H9 (cell line): ENCODE measurements around the gene LRMDA. TPM values are rescaled to one million over a fixed set of nuclear protein-coding genes. Genes with fewer than 3 reads are reported as not detected.

ENCODE experiments used
- DNase-seq: peaks from one replicate; pipeline ENCODE4 v3.0.0-alpha.2; 2017
- H2AFZ ChIP-seq: one replicate; pipeline ENCODE4 v1.6.1; 2013; ENCODE audit warnings: mild to moderate bottlenecking, low read length, control low read depth, moderate library complexity
- H2AK5ac ChIP-seq: 2 replicates; pipeline ENCODE4 v1.6.1; 2013; ENCODE audit warnings: low read length, control low read depth, mixed read lengths; ENCODE audit not compliant: insufficient read length
- H2BK120ac ChIP-seq: one replicate; pipeline ENCODE4 v1.6.1; 2013; ENCODE audit warnings: low read depth, mild to moderate bottlenecking, low read length, control low read depth, inconsistent platforms; ENCODE audit not compliant: poor library complexity, severe bottlenecking
- H2BK12ac ChIP-seq: 2 replicates; pipeline ENCODE4 v1.6.1; 2013; ENCODE audit warnings: low read length, control low read depth, mixed read lengths, low read depth; ENCODE audit not compliant: insufficient read length
- H2BK15ac ChIP-seq: 2 replicates; pipeline ENCODE4 v1.6.1; 2013; ENCODE audit warnings: low read depth, low read length, control low read depth
- H2BK20ac ChIP-seq: one replicate; pipeline ENCODE4 v1.6.1; 2013; ENCODE audit warnings: low read depth, mild to moderate bottlenecking, low read length, control low read depth, inconsistent platforms; ENCODE audit not compliant: poor library complexity, severe bottlenecking
- H2BK5ac ChIP-seq: 2 replicates; pipeline ENCODE4 v1.6.1; 2013; ENCODE audit warnings: low read length, control low read depth, mixed read lengths; ENCODE audit not compliant: insufficient read length
- H3K14ac ChIP-seq: 2 replicates; pipeline ENCODE4 v1.6.1; 2013; ENCODE audit warnings: low read length, control low read depth; ENCODE audit not compliant: insufficient read depth
- H3K18ac ChIP-seq: 2 replicates; pipeline ENCODE4 v1.6.1; 2013; ENCODE audit warnings: low read depth, mild to moderate bottlenecking, mixed read lengths, low read length, control low read depth; ENCODE audit not compliant: insufficient read length
- H3K23ac ChIP-seq: 2 replicates; pipeline ENCODE4 v1.6.1; 2013; ENCODE audit warnings: low read length, control low read depth, mixed read lengths, low read depth; ENCODE audit not compliant: insufficient read length
- H3K23me2 ChIP-seq: 2 replicates; pipeline ENCODE4 v1.6.1; 2013; ENCODE audit warnings: low read depth, mild to moderate bottlenecking, mixed read lengths, low read length, control low read depth; ENCODE audit not compliant: insufficient read length, poor library complexity, severe bottlenecking
- H3K27ac ChIP-seq: 2 replicates; pipeline ENCODE4 v1.5.1; 2013; ENCODE audit warnings: low read length, control low read depth, mixed read lengths, low read depth; ENCODE audit not compliant: insufficient read length
- H3K27me3 ChIP-seq: 2 replicates; pipeline ENCODE4 v1.6.1; 2013; ENCODE audit warnings: low read length, control low read depth, inconsistent platforms; ENCODE audit not compliant: insufficient read depth
- H3K4ac ChIP-seq: 2 replicates; pipeline ENCODE4 v1.6.1; 2013; ENCODE audit warnings: low read depth, mild to moderate bottlenecking, control low read depth, inconsistent platforms, low read length, moderate library complexity
- H3K4me1 ChIP-seq: 2 replicates; pipeline ENCODE4 v1.6.1; 2013; ENCODE audit warnings: low read length, control low read depth, inconsistent platforms; ENCODE audit not compliant: insufficient read depth
- H3K4me2 ChIP-seq: 2 replicates; pipeline ENCODE4 v1.6.1; 2013; ENCODE audit warnings: low read length, control low read depth, mixed read lengths; ENCODE audit not compliant: insufficient read length, insufficient read depth
- H3K56ac ChIP-seq: 2 replicates; pipeline ENCODE4 v1.6.1; 2013; ENCODE audit warnings: low read depth, mild to moderate bottlenecking, mixed read lengths, low read length, control low read depth; ENCODE audit not compliant: insufficient read length
- H3K79me1 ChIP-seq: 2 replicates; pipeline ENCODE4 v1.6.1; 2013; ENCODE audit warnings: low read depth, mild to moderate bottlenecking, moderate library complexity, low read length, control low read depth, inconsistent platforms; ENCODE audit not compliant: insufficient read depth, poor library complexity, severe bottlenecking
- H3K79me2 ChIP-seq: 2 replicates; pipeline ENCODE4 v1.6.1; 2013; ENCODE audit warnings: low read length, control low read depth, inconsistent platforms; ENCODE audit not compliant: insufficient read depth
- H3K9ac ChIP-seq: 2 replicates; pipeline ENCODE4 v1.6.1; 2013; ENCODE audit warnings: low read length, control low read depth, mixed read lengths; ENCODE audit not compliant: insufficient read length; ENCODE audit errors: extremely low read depth
- H3K9me3 ChIP-seq: one replicate; pipeline ENCODE4 v1.6.1; 2013; ENCODE audit warnings: low read depth, low read length, inconsistent platforms; ENCODE audit not compliant: control insufficient read depth
- H3T11ph ChIP-seq: one replicate; pipeline ENCODE4 v1.6.1; 2013; ENCODE audit warnings: mild to moderate bottlenecking, low read length, control low read depth, inconsistent platforms
- H4K20me1 ChIP-seq: one replicate; pipeline ENCODE4 v1.6.1; 2013; ENCODE audit not compliant: control insufficient read depth, insufficient read length, insufficient read depth
- H4K5ac ChIP-seq: 2 replicates; pipeline ENCODE4 v1.6.1; 2013; ENCODE audit warnings: low read depth, mild to moderate bottlenecking, mixed read lengths, low read length, control low read depth; ENCODE audit not compliant: insufficient read length
- H4K8ac ChIP-seq: replicated peaks from 2 replicates; pipeline ENCODE4 v1.6.1; 2013; ENCODE audit warnings: low read length, control low read depth, mixed read lengths, low read depth; ENCODE audit not compliant: insufficient read length
- H4K91ac ChIP-seq: 2 replicates; pipeline ENCODE4 v1.6.1; 2013; ENCODE audit warnings: low read depth, mild to moderate bottlenecking, moderate library complexity, mixed read lengths, low read length, control low read depth; ENCODE audit not compliant: insufficient read length
- H3K27ac Mint-ChIP-seq, 3 experiments: 2 replicates in 2 of 3; 3 replicates in 1 of 3; pipeline ENCODE4 v1.8.0; 2020 to 2021; ENCODE audit warnings: mixed read lengths in 3 of 3, mild to moderate bottlenecking in 1 of 3, moderate library complexity in 1 of 3
- H3K27me3 Mint-ChIP-seq: 2 replicates; pipeline ENCODE4 v1.8.0; 2021; ENCODE audit warnings: low read depth, mild to moderate bottlenecking, moderate library complexity, mixed read lengths
- H3K36me3 Mint-ChIP-seq, 3 experiments: 2 replicates in 2 of 3; 3 replicates in 1 of 3; pipeline ENCODE4 v1.8.0; 2020 to 2021; ENCODE audit warnings: low read depth in 3 of 3, mixed read lengths in 3 of 3; ENCODE audit not compliant: insufficient read depth in 1 of 3
- H3K4me1 Mint-ChIP-seq, 2 experiments: 2 replicates each; pipeline ENCODE4 v1.8.0; 2020; ENCODE audit warnings: mixed read lengths in 2 of 2
- H3K4me3 Mint-ChIP-seq, 2 experiments: 2 replicates in 1 of 2; 3 replicates in 1 of 2; pipeline ENCODE4 v1.8.0; 2020 to 2021; ENCODE audit warnings: mild to moderate bottlenecking in 2 of 2, mixed read lengths in 2 of 2, moderate library complexity in 1 of 2
- H3K9me3 Mint-ChIP-seq, 2 experiments: 2 replicates in 1 of 2; 3 replicates in 1 of 2; pipeline ENCODE4 v1.8.0; 2020; ENCODE audit warnings: mild to moderate bottlenecking in 2 of 2, mixed read lengths in 2 of 2, moderate library complexity in 1 of 2
- WGBS: extraction: QIAGEN DNeasy Blood & Tissue Kit; methylation state at CpG from one replicate; pipeline ENCODE4 v1.1.7; 2013; ENCODE audit warnings: missing lambda C conversion rate, low lambda C conversion rate, mixed read lengths; ENCODE audit not compliant: insufficient read length; ENCODE audit errors: extremely low coverage; 5-methylcytosine and 5-hydroxymethylcytosine counted together
- total RNA-seq: library from RNA; stranded (reverse); gene quantifications from 2 replicates; pipeline ENCODE4 v1.2.1, GENCODE V29; 2021
- TF ChIP-seq, protein P1 (sequence below): fragments of 200-600 bp; sonication (generic); conservative IDR thresholded peaks from 3 replicates; pipeline ENCODE4 v1.8.0; 2021; ENCODE audit warnings: antibody characterized with exemption, mild to moderate bottlenecking

LRMDA gene
- total RNA-seq, 1 experiment from 2014 or later, result 1.8 TPM

DNA sequence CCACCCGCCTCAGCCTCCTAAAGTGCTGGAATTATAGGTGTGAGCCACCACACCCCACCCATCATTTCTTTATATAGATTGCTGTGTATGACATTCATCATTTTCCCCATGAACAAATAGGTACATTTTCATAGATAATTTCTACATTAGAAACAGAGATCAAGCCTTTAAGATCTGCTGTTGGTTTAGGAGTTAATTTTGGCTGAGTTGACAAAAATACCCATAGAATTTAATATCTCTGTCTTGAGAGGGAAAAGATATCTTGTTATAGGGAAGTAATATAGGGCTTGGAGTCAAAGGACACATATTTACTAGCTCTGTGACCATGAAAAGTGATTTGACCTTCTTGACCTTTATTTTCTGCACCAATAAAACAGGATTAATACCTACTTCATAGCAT lies 51.8 kb downstream of the LRMDA start:
- Histone ChIP-seq H2BK20ac (no peak overlapping the region), H3K18ac (no peak overlapping the region), H3K79me1 (no peaks in the 10 kb centered on the region), H3T11ph (no peak overlapping the region), H3K4me1 (no peaks in the 10 kb centered on the region), H4K91ac (no peak overlapping the region), H2BK120ac (no peak overlapping the region), H3K23me2 (no peaks in the 10 kb centered on the region), H2AK5ac (no peak overlapping the region), H3K9me3 (no peaks in the 10 kb centered on the region), H3K79me2 (no peaks in the 10 kb centered on the region), H3K27me3 (no peaks in the 10 kb centered on the region), H3K9ac (no peak overlapping the region), H3K4me2 (no peak overlapping the region), H4K8ac (no peak overlapping the region), H3K56ac (no peak overlapping the region), H3K27ac (no peak overlapping the region), H2BK5ac (no peak overlapping the region), H3K14ac (no peak overlapping the region), H4K5ac (no peak overlapping the region), H3K4ac (no peak overlapping the region), H4K20me1 (no peaks in the 10 kb centered on the region), H2AFZ (no peak overlapping the region), H2BK12ac (no peak overlapping the region), H2BK15ac (no peak overlapping the region), H3K23ac (no peak overlapping the region)
- Mint-ChIP-seq H3K27ac (no peak overlapping the region), H3K36me3 (no peaks in the 10 kb centered on the region), H3K4me3 (no peak overlapping the region), H3K4me1 (no peaks in the 10 kb centered on the region), H3K9me3 (peaks cover 0 to 2% of the 10 kb centered on the region in 2 experiments; a peak in 2 of 5 replicates), H3K27me3 (peaks cover 21% of the 10 kb centered on the region)
- TF ChIP-seq, protein P1, sequence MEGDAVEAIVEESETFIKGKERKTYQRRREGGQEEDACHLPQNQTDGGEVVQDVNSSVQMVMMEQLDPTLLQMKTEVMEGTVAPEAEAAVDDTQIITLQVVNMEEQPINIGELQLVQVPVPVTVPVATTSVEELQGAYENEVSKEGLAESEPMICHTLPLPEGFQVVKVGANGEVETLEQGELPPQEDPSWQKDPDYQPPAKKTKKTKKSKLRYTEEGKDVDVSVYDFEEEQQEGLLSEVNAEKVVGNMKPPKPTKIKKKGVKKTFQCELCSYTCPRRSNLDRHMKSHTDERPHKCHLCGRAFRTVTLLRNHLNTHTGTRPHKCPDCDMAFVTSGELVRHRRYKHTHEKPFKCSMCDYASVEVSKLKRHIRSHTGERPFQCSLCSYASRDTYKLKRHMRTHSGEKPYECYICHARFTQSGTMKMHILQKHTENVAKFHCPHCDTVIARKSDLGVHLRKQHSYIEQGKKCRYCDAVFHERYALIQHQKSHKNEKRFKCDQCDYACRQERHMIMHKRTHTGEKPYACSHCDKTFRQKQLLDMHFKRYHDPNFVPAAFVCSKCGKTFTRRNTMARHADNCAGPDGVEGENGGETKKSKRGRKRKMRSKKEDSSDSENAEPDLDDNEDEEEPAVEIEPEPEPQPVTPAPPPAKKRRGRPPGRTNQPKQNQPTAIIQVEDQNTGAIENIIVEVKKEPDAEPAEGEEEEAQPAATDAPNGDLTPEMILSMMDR, result no peak
- no CpG with 5 or more reads among the region's 1 CpG for WGBS
- no peak for DNase-seq
